Caco-2 (cell line): ENCODE results near the gene CROCC2. TPM values are rescaled to one million over a fixed set of nuclear protein-coding genes. Genes with fewer than 3 reads are reported as not detected.

ENCODE experiments used
- BruUV-seq: library from RNA; stranded (reverse); fragments of 400-500 nt; replicated peaks from 2 replicates; lab custom pipeline; 2021; lab: Mats Ljungman, UMichigan
- CTCF ChIA-PET: fragments of 300-600 bp; sonication (Branson Sonifier 250); formaldehyde crosslinking; loops from one replicate; lab custom pipeline; 2022; ENCODE audit warnings: antibody characterized with exemption; lab: Charles Lee
- POLR2A ChIA-PET: fragments of 300-600 bp; sonication (Branson Sonifier 250); formaldehyde crosslinking; loops from one replicate; lab custom pipeline; 2022; ENCODE audit warnings: antibody characterized with exemption; lab: Charles Lee
- DNase-seq, 2 experiments: peaks; one replicate each; pipeline versions ENCODE4 v3.0.0 to v3.0.0-alpha.2; 2020 to 2022
- H3K27me3 ChIP-seq: replicated peaks from 2 replicates; pipeline ENCODE4 v1.6.0; 2011; ENCODE audit warnings: low read length; ENCODE audit not compliant: control insufficient read depth, insufficient read depth
- H3K36me3 ChIP-seq: 2 replicates; pipeline ENCODE4 v1.5.1; 2011; ENCODE audit warnings: low read length; ENCODE audit not compliant: control insufficient read depth, insufficient read depth
- H3K4me1 ChIP-seq: fragments of 250-450 bp; sonication (Bioruptor Pico); 2 replicates; pipeline ENCODE4 v1.5.1; 2020; ENCODE audit warnings: mild to moderate bottlenecking
- H3K4me3 ChIP-seq: 2 replicates; pipeline ENCODE4 v1.5.1; 2011; ENCODE audit warnings: low read depth, mild to moderate bottlenecking, control low read depth, low read length
- H3K9me3 ChIP-seq: fragments of 250-450 bp; sonication (Bioruptor Pico); 2 replicates; pipeline ENCODE4 v1.5.1; 2020; ENCODE audit warnings: mild to moderate bottlenecking, moderate library complexity
- H3K27ac Mint-ChIP-seq: one replicate; pipeline ENCODE4 v1.8.0; 2022; ENCODE audit warnings: mixed read lengths; ENCODE audit not compliant: unreplicated experiment
- H3K27me3 Mint-ChIP-seq: one replicate; pipeline ENCODE4 v1.8.0; 2022; ENCODE audit warnings: mixed read lengths; ENCODE audit not compliant: insufficient read depth, unreplicated experiment
- H3K36me3 Mint-ChIP-seq: one replicate; pipeline ENCODE4 v1.8.0; 2022; ENCODE audit warnings: mild to moderate bottlenecking, mixed read lengths; ENCODE audit not compliant: insufficient read depth, unreplicated experiment
- H3K4me1 Mint-ChIP-seq: one replicate; pipeline ENCODE4 v1.8.0; 2022; ENCODE audit warnings: low read depth, mixed read lengths; ENCODE audit not compliant: unreplicated experiment
- H3K4me3 Mint-ChIP-seq: one replicate; pipeline ENCODE4 v1.8.0; 2022; ENCODE audit warnings: mild to moderate bottlenecking, moderate library complexity, mixed read lengths; ENCODE audit not compliant: unreplicated experiment
- H3K9me3 Mint-ChIP-seq: one replicate; pipeline ENCODE4 v1.8.0; 2022; ENCODE audit warnings: mixed read lengths; ENCODE audit not compliant: unreplicated experiment
- intact Hi-C: fragments of 100-400 bp; cut with micrococcal nuclease; formaldehyde crosslinking; loops from one replicate; pipeline ENCODE4 v1.10.0; 2022; ENCODE audit not compliant: unreplicated experiment
- total RNA-seq: library from RNA; stranded (reverse); gene quantifications from 2 replicates; pipeline ENCODE4 v1.2.3, GENCODE V29; 2022
- TF ChIP-seq, protein P1 (sequence below), 2 experiments: fragments of 200-600 bp in 1 of 2; IDR thresholded peaks; 1 replicate in 1 of 2; 2 replicates in 1 of 2; pipeline versions ENCODE4 v1.5.1 to v1.8.0; 2011 to 2022; ENCODE audit warnings: antibody characterized with exemption in 1 of 2, control low read depth in 1 of 2, inconsistent platforms in 1 of 2, low read depth in 1 of 2, low read length in 1 of 2, mild to moderate bottlenecking in 1 of 2, moderate library complexity in 1 of 2; ENCODE audit not compliant: insufficient read depth in 1 of 2, severe bottlenecking in 1 of 2, unreplicated experiment in 1 of 2

CROCC2 gene
- total RNA-seq, 1 experiment from 2014 or later: not detected

DNA sequence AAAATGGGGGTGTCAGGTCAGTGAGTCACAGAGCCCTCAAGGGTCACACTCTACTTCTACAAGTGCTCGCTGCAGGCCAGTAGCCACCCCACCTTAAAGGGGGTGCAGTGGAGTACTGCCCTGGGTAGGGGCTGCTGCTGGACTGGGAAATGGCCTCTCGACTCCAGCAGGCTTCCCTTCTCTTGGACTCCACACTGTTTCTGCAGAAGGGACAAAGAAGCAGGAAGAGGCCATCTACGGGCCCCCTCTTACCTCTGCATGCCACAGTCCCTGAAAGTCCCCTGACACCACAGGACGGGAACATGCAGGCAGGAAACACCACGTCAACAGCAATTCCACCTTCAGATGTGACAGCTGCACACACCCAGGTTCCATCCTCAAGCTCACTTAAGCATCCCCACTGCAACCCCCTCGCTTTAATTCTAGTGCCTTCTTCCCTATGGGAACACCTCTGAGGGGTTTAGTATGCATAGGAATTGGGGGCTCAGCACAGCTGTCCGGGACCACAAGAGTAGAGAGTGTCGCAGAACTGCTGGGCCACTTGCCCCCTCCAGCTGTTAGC, 114.6 kb downstream of the CROCC2 start:
- peaks cover 6% of the 10 kb centered on the region for H3K9me3 Mint-ChIP-seq

DNA sequence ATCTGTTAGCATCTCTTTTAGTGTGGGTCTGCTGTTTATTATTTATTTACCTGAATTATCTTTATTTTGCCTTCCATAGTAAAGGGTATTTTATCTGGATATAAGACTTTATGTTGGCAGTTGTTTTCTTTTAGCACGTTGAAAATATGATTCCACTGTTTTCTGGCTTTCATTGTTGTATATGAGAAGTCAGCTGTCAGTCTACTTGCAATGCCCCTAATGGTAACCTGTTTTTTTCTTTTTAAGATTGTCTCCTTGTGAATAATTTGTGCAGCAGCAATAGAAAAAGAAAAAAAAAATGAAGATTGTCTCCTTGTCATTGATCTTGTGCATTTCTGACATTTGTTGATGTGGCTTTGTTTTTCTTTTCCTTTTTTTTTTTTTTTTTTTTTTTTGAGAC, 119.5 kb downstream of the CROCC2 start:
- CTCF ChIA-PET: no interaction called here

More for the DNA sequence above, 114.6 kb downstream of the CROCC2 start:
- H3K4me3 ChIP-seq: no peak overlapping the region
- no peaks in the 10 kb centered on the region for H3K27me3 Mint-ChIP-seq
- TF ChIP-seq, protein P1, sequence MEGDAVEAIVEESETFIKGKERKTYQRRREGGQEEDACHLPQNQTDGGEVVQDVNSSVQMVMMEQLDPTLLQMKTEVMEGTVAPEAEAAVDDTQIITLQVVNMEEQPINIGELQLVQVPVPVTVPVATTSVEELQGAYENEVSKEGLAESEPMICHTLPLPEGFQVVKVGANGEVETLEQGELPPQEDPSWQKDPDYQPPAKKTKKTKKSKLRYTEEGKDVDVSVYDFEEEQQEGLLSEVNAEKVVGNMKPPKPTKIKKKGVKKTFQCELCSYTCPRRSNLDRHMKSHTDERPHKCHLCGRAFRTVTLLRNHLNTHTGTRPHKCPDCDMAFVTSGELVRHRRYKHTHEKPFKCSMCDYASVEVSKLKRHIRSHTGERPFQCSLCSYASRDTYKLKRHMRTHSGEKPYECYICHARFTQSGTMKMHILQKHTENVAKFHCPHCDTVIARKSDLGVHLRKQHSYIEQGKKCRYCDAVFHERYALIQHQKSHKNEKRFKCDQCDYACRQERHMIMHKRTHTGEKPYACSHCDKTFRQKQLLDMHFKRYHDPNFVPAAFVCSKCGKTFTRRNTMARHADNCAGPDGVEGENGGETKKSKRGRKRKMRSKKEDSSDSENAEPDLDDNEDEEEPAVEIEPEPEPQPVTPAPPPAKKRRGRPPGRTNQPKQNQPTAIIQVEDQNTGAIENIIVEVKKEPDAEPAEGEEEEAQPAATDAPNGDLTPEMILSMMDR (IDR thresholded peaks at IDR 0.05; ENCODE audit: insufficient read depth in 1 of 2, low read depth in 1 of 2, low read length in 1 of 2, severe bottlenecking in 1 of 2, unreplicated experiment in 1 of 2): no peak
- POLR2A ChIA-PET: no interaction called here
- no peak overlapping the region for H3K4me3 Mint-ChIP-seq
- H3K4me1 Mint-ChIP-seq: no peaks in the 10 kb centered on the region
- no peaks in the 10 kb centered on the region for H3K4me1 ChIP-seq
- intact Hi-C loops: no loop called here
- no TSS peak for BruUV-seq
- H3K9me3 ChIP-seq: peaks cover 8% of the 10 kb centered on the region
- H3K36me3 Mint-ChIP-seq: no peaks in the 10 kb centered on the region
- CTCF ChIA-PET: no interaction called here
- H3K36me3 ChIP-seq: no peaks in the 10 kb centered on the region
- no peak overlapping the region for H3K27ac Mint-ChIP-seq
- no peaks in the 10 kb centered on the region for H3K27me3 ChIP-seq
- no peak for DNase-seq

DNA sequence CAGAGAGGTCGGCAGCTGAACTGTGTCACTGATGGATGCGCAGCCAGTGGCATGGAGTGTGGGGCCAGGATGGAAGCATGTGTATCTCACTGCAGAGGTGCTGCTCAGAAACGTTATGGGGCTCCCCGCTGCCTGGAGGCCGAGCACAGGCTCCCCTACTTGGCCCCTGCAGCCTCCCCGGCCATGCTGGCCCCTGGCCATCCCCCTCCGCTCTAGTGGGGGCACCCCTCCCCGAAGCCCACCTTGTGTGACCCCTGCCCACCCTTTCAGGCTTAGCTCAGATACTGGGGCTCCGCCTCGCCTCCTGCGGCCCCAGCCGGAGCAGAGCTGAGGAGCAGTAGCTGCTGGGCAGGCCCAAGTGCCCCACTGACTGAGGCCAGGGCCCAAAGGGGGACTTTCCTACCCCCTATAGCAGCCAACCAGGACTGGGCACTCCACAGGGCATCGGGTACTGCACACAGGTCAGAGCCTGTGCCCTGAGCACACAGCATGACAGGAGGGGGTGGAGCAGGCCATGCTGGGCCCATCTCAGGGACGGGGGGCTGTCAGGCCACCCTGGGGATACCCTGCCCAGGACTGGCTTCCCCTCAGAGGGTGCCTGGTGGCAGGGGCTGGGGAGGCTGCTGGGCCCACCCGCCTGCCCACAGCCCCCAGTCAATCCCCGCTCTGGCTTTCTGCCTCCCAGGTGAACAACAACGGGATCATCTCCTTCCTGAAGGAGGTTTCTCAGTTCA, 123.6 kb downstream of the CROCC2 start:
- Mint-ChIP-seq H3K36me3 (no peaks in the 10 kb centered on the region), H3K4me3 (no peak overlapping the region), H3K27me3 (no peaks in the 10 kb centered on the region), H3K9me3 (peaks cover 21% of the 10 kb centered on the region), H3K4me1 (no peaks in the 10 kb centered on the region), H3K27ac (no peak overlapping the region)
- H3K36me3 ChIP-seq: no peaks in the 10 kb centered on the region
- H3K4me1 ChIP-seq: no peaks in the 10 kb centered on the region
- no peak overlapping the region for H3K4me3 ChIP-seq
- H3K27me3 ChIP-seq: no peaks in the 10 kb centered on the region
- DNase-seq: no peak
- no TSS peak for BruUV-seq
- TF ChIP-seq, protein P1 (IDR thresholded peaks at IDR 0.05; ENCODE audit: insufficient read depth in 1 of 2, low read depth in 1 of 2, low read length in 1 of 2, severe bottlenecking in 1 of 2, unreplicated experiment in 1 of 2): no peak
- peaks cover 8% of the 10 kb centered on the region for H3K9me3 ChIP-seq
- intact Hi-C loops: no loop called here
- POLR2A ChIA-PET: no interaction called here
- CTCF ChIA-PET: no interaction called here

More for the DNA sequence above, 119.5 kb downstream of the CROCC2 start:
- no peak for DNase-seq
- H3K36me3 Mint-ChIP-seq: no peaks in the 10 kb centered on the region
- BruUV-seq: no TSS peak
- H3K27me3 Mint-ChIP-seq: no peaks in the 10 kb centered on the region
- H3K4me1 ChIP-seq: no peaks in the 10 kb centered on the region
- no peak overlapping the region for H3K27ac Mint-ChIP-seq
- POLR2A ChIA-PET: no interaction called here
- H3K36me3 ChIP-seq: no peaks in the 10 kb centered on the region
- intact Hi-C loops: no loop called here
- H3K4me1 Mint-ChIP-seq: no peaks in the 10 kb centered on the region
- peaks cover 21% of the 10 kb centered on the region for H3K9me3 Mint-ChIP-seq
- no peak overlapping the region for H3K4me3 ChIP-seq
- no peaks in the 10 kb centered on the region for H3K27me3 ChIP-seq
- TF ChIP-seq, protein P1 (IDR thresholded peaks at IDR 0.05; ENCODE audit: insufficient read depth in 1 of 2, low read depth in 1 of 2, low read length in 1 of 2, severe bottlenecking in 1 of 2, unreplicated experiment in 1 of 2): no peak
- peaks cover 8% of the 10 kb centered on the region for H3K9me3 ChIP-seq
- no peak overlapping the region for H3K4me3 Mint-ChIP-seq
